GM12864 (cell line): ENCODE data around the gene SALL1.

Source experiments
- DNase-seq: peaks from one replicate; pipeline ENCODE4 v3.0.0-alpha.2; 2011; ENCODE audit warnings: low read depth
- H3K4me3 ChIP-seq: 2 replicates; pipeline ENCODE4 v1.5.1; 2011; ENCODE audit warnings: mild to moderate bottlenecking, low read depth, low read length, control low read depth
- TF ChIP-seq, protein P1 (sequence below): IDR thresholded peaks from 2 replicates; pipeline ENCODE4 v1.5.1; 2011; ENCODE audit warnings: low read depth, mild to moderate bottlenecking, moderate library complexity, low read length, control low read depth, inconsistent platforms; ENCODE audit errors: missing control alignments

The SALL1 gene

DNA sequence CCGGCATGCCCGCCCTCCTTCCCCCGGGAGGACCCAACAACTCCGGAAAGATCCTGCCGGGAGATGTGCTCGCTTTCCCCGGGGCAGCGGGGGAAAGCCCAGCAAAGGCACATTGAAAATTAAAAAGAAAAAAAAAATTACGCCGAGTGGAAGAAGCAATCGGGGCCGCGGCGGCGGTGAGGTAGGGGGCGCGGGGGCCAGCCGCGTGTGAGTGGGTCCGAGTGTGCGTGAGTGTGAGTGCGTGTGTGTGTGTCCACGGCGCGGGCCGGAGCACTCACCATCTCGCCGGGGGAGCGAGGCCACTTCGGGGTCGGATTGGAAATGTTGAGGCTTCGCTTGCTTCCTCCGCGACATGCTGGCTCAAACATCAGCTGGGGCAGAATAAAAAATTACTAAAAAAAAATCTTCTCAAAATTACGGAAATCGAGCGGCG lies at the start of gene SALL1:
TSS of gene SALL1 (minus strand) at position 383 of the 433 bp plus-strand sequence. CDS start at position 354, 29 bp downstream.
- no peak for DNase-seq
- no peak within 1 kb of the TSS for H3K4me3 ChIP-seq
- TF ChIP-seq, protein P1, sequence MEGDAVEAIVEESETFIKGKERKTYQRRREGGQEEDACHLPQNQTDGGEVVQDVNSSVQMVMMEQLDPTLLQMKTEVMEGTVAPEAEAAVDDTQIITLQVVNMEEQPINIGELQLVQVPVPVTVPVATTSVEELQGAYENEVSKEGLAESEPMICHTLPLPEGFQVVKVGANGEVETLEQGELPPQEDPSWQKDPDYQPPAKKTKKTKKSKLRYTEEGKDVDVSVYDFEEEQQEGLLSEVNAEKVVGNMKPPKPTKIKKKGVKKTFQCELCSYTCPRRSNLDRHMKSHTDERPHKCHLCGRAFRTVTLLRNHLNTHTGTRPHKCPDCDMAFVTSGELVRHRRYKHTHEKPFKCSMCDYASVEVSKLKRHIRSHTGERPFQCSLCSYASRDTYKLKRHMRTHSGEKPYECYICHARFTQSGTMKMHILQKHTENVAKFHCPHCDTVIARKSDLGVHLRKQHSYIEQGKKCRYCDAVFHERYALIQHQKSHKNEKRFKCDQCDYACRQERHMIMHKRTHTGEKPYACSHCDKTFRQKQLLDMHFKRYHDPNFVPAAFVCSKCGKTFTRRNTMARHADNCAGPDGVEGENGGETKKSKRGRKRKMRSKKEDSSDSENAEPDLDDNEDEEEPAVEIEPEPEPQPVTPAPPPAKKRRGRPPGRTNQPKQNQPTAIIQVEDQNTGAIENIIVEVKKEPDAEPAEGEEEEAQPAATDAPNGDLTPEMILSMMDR = no peak

DNA sequence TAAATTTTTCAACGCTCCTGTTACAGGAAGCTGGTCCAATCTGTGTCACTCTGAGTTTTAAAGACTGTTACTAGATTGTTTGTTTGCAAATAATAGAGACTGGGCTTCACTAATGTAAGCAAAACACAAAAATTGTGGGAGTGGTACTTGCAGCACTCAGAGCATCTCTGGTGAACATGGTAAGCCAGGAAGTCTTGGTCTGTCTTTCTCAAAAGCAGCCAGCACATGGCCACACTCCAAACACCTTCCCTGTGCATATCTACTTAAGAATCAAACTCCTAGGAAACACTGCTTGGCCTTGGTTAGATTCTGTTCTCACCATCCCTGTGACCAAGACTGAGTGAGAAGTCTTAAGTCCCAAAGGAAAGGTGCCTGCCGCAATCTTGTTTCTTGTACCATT lies 49.7 kb upstream of the SALL1 start:
- TF ChIP-seq, protein P1 = no peak

DNA sequence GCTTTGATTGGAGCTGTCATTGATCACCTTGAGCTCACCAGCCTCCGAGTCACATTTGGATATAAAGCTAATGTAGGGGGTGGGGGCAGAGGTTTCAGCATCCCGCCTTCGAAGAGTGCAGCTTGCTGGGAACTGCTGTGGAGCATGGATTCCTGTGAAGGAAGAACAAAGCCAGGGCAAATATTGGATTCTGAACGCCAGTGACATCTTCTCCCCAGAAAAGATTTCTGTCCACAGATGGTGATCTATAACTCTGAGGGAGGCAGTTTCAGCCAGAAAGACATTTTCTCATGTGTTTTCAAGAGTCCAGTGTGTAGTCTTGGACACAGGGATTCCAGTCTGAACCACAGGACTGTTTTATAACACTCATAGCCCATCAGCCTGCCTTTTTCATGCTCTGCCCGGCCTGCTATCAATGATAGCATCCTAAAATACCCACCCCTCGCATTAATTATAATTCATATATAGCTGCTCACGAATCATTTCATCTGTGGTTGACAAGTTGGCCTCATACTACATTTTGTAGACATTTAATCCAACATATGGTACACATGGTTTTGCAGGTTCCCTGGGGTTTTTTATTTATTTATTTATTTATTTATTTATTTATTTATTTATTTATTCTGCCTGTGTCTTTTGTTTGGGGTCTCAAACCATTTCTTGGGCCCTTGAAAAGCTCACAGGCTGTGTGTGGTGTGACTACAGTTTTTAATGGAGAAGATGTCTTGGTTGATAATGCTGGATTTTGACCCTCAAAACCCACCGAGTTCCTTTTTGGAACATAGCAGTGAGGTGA lies 47.1 kb upstream of the SALL1 start:
- H3K4me3 ChIP-seq = no peak overlapping the region
- TF ChIP-seq, protein P1 = no peak
- no peak for DNase-seq

More for the DNA sequence above, 49.7 kb upstream of the SALL1 start:
- DNase-seq = no peak
- no peak overlapping the region for H3K4me3 ChIP-seq

DNA sequence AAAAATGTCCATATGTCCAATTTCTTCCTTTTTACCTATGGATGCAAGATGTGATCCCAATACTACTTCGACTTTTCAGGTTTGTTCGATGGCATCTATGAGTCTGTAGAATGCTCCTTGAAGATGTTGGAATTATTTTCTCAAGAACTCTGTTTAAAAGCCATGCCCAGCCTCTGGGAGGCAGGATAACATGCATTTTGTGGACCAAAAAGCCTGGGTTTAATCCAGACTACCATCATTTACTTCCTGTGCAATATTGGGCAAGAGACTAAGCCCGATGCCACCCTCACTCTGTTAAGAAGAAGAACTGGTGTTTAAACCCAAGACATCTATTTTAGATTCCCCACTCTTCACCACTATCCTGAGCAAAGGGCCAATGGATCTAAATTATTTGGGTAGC lies 42.8 kb upstream of the SALL1 start:
- TF ChIP-seq, protein P1 = no peak
- no peak overlapping the region for H3K4me3 ChIP-seq
- DNase-seq = no peak

DNA sequence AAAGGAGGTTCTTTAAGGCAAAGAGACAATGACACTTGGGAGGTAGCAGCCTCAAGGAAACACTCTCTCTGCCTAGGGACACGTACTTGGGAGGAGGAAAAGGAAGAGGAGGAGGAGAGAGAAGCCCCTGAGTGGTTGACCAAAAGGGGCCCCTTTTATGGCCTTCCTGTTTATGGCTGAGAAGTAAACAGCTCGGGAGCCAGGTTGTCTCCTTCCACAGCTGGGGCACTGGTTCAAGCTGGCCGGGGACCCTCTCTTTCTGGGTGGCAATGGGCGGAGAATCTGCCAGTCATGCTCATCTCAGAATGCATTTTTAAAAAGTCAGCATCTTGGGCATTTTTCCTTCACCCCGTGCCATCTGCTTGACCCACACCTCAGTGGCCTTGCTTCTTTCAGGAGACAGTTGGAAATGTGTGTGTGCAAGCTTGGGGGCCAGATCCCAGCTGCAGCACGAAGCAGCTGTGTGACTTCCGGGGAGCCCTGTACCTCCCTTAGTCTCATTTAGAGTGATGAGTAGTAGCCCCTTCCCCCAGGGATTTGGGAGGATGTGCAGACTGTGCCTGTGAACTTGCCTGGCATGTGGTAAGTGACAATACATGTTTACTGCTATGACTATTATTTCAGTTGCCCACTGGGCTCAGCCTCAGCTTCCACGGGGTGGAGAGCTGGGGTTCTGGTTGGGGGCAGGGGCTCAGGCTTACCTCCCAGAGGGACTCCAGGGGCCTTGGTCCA lies 33.8 kb upstream of the SALL1 start:
- DNase-seq = no peak
- TF ChIP-seq, protein P1 = no peak
- H3K4me3 ChIP-seq = no peak overlapping the region

DNA sequence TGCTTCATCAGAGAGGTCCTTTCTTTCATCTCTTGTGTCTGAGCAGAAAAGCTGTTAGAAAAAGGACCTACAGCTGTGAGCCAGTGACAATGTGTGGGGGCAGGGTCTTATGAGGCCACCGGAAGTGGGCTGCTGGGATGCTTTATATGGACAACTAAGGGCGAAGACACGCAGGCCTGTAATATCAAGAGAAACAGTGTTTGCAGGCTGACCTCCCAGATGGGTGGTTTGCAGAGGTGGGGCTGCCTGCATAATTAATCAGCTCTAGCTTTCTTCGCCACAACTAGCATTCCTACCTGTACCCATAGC lies 30.4 kb upstream of the SALL1 start:
- no peak overlapping the region for H3K4me3 ChIP-seq
- no peak for DNase-seq
- TF ChIP-seq, protein P1 = no peak
